Spleen (tissue), 11 donors: ENCODE results near the gene PER1. TPM values are rescaled to one million over a fixed set of nuclear protein-coding genes. Genes with fewer than 3 reads are reported as not detected.

ENCODE experiments used
- DNase-seq: peaks from one replicate; pipeline ENCODE4 v3.0.0-alpha.2; 2020
- H3K27ac ChIP-seq, 8 donors: fragments of 200-600 bp; sonication (generic) in 7 of 8; 1 replicate in 4 of 8; 2 replicates in 4 of 8; pipeline versions ENCODE4 v1.5.0 to v1.8.0; 2016 to 2021; ENCODE audit warnings: inconsistent platforms in 4 of 8, mild to moderate bottlenecking in 4 of 8, moderate library complexity in 1 of 8
- H3K27me3 ChIP-seq, 7 donors: fragments of 200-600 bp; sonication (generic) in 6 of 7; replicated peaks in 1 of 7; 1 replicate in 4 of 7; 2 replicates in 3 of 7; pipeline versions ENCODE4 v1.5.0 to v1.8.0; 2016 to 2021; ENCODE audit warnings: inconsistent platforms in 3 of 7, mild to moderate bottlenecking in 1 of 7
- H3K36me3 ChIP-seq, 6 donors: fragments of 200-600 bp; sonication (generic) in 5 of 6; 1 replicate in 4 of 6; 2 replicates in 2 of 6; pipeline versions ENCODE4 v1.5.0 to v1.8.0; 2016 to 2021; ENCODE audit warnings: inconsistent platforms in 2 of 6
- H3K4me1 ChIP-seq, 6 donors: fragments of 200-600 bp; sonication (generic) in 5 of 6; 1 replicate in 3 of 6; 2 replicates in 3 of 6; pipeline versions ENCODE4 v1.5.0 to v1.8.0; 2016 to 2021; ENCODE audit warnings: inconsistent platforms in 3 of 6
- H3K4me3 ChIP-seq, 8 donors: fragments of 200-600 bp; sonication (generic) in 7 of 8; 1 replicate in 4 of 8; 2 replicates in 4 of 8; pipeline versions ENCODE4 v1.5.0 to v1.8.0; 2016 to 2021; ENCODE audit warnings: inconsistent platforms in 4 of 8, mild to moderate bottlenecking in 4 of 8, moderate library complexity in 2 of 8
- H3K9me3 ChIP-seq, 8 donors: fragments of 200-600 bp; sonication (generic) in 7 of 8; 1 replicate in 4 of 8; 2 replicates in 4 of 8; pipeline versions ENCODE4 v1.5.0 to v1.8.0; 2016 to 2021; ENCODE audit warnings: inconsistent platforms in 4 of 8
- CTCF ChIP-seq, 11 experiments: fragments of 200-600 bp in 7 of 11; fragments of 450-650 bp in 4 of 11; sonication (generic) in 4 of 11; IDR thresholded peaks in 8 of 11; conservative IDR thresholded peaks in 3 of 11; 1 replicate in 7 of 11; 2 replicates in 4 of 11; pipeline versions ENCODE4 v1.4.0 to v1.8.0; 2016 to 2021; ENCODE audit warnings: antibody characterized with exemption in 11 of 11, inconsistent platforms in 4 of 11, mild to moderate bottlenecking in 1 of 11
- POLR2A ChIP-seq, 3 donors: fragments of 450-650 bp; IDR thresholded peaks; one replicate each; pipeline ENCODE4 v1.5.1; 2017; ENCODE audit warnings: antibody characterized with exemption in 3 of 3, mild to moderate bottlenecking in 1 of 3
- POLR2AphosphoS5 ChIP-seq, 3 donors: sonication (generic); formaldehyde crosslinking; IDR thresholded peaks; one replicate each; pipeline ENCODE4 v1.5.1; 2017; ENCODE audit warnings: antibody characterized with exemption in 3 of 3
- WGBS, 5 donors: extraction: QIAGEN DNeasy Blood & Tissue Kit in 3 of 5; methylation state at CpG; one replicate each; pipeline versions ENCODE4 v1.1.5 to v1.1.7; 2013 to 2018; 5-methylcytosine and 5-hydroxymethylcytosine counted together
- intact Hi-C: fragments of 100-400 bp; cut with DNase I; formaldehyde crosslinking; loops from one replicate; pipeline ENCODE4 v1.15.0; 2023; ENCODE audit warnings: low total_unique reads
- polyA plus RNA-seq, 3 donors: library from polyadenylated mRNA; stranded (reverse); fragments of 200-250 nt; gene quantifications; one replicate each; pipeline ENCODE4 v1.2.1, GENCODE V29; 2013
- total RNA-seq, 7 donors: library from RNA; depleted of rRNA in 3 of 7; stranded (reverse); fragments of >200 nt in 3 of 7; fragmentation: NEBNext Ultra II Directional in 4 of 7; extraction: Animal tissue kit (Norgen Biotek cat#: 25700) in 4 of 7; gene quantifications; one replicate each; pipeline versions ENCODE4 v1.1.0 to v1.2.1, GENCODE V29; 2016 to 2021
- donor health status: healthy with polysubstance abuse.
- donor health status: DM: no; HTN: no; CAD: no; lungs with moderate emphysema.
- donor health status: DM: no; HTN: no; CAD: no.
- donor health status: Bipolar disorder and iron deficiency.
- donor health status: healthy.
- donor health status: DM: no; HTN: no; CAD: no.
- donor health status: DM: yes; HTN: yes; CAD: no.

The PER1 gene
- total and polyA plus RNA-seq, 10 donors = 12.6 to 213 (median 73.5) TPM

GRCh38 chr17:8187517-8188262 lies 35.5 kb upstream of the PER1 start:
- Histone ChIP-seq H3K27ac (peak overlapping the region; percentile 95 to 97 (median 96)), H3K4me3 (peak overlapping the region; percentile 71 to 87 (median 78)), H3K27me3 (no peaks in the 10 kb centered on the region), H3K36me3 (no peaks in the 10 kb centered on the region), H3K9me3 (no peaks in the 10 kb centered on the region), H3K4me1 (peaks cover 23 to 79% (median 59%) of the 10 kb centered on the region in 6 donors)
- TF ChIP-seq POLR2A (IDR thresholded peaks at IDR 0.05) (peak in 1 of 3 donors; percentile 16), CTCF (IDR thresholded peaks at IDR 0.05 in 8 of 11, conservative IDR thresholded peaks at IDR 0.05 in 3 of 11) (peak in 1 of 11 experiments; percentile 18), POLR2AphosphoS5 (IDR thresholded peaks at IDR 0.05) (peak in 1 of 3 donors; percentile 69)
- WGBS, 5 donors = 0 to 1% (median 1%) methylated on average over 25 of the region's 25 CpGs
- intact Hi-C loops = no loop called here
- DNase-seq = peak; percentile 88

- H3K4me1 ChIP-seq = peaks cover 23 to 74% (median 54%) of the 10 kb centered on the region in 6 donors
- intact Hi-C loops = no loop called here
- peak in 1 of 3 donors; percentile 6 for TF ChIP-seq POLR2A (IDR thresholded peaks at IDR 0.05)
- peak in 1 of 3 donors; percentile 58 for TF ChIP-seq POLR2AphosphoS5 (IDR thresholded peaks at IDR 0.05)
- peak in 9 of 11 experiments; percentile 12 to 58 (median 28) for TF ChIP-seq CTCF (IDR thresholded peaks at IDR 0.05 in 8 of 11, conservative IDR thresholded peaks at IDR 0.05 in 3 of 11)
- H3K27ac ChIP-seq = peak overlapping the region; percentile 95 to 97 (median 96)
- peak overlapping the region; percentile 50 to 87 (median 78) for H3K4me3 ChIP-seq
- H3K27me3 ChIP-seq = no peaks in the 10 kb centered on the region
- H3K36me3 ChIP-seq = no peaks in the 10 kb centered on the region
- 0 to 1% (median 0%) methylated on average over 30 to 32 of the region's 32 CpGs for WGBS, 5 donors
- peak; percentile 95 for DNase-seq
- no peaks in the 10 kb centered on the region for H3K9me3 ChIP-seq
Measured at GRCh38 chr17:8186787-8187516, 34.7 kb upstream of the PER1 start.

- no peak for DNase-seq
- no peaks in the 10 kb centered on the region for H3K36me3 ChIP-seq
- no peaks in the 10 kb centered on the region for H3K27me3 ChIP-seq
- no peaks in the 10 kb centered on the region for H3K9me3 ChIP-seq
- WGBS, 5 donors = 0 to 1% (median 0%) methylated on average over 8 to 23 of the region's 23 CpGs
- H3K4me3 ChIP-seq = peak overlapping the region; percentile 50 to 87 (median 78)
- H3K4me1 ChIP-seq = peaks cover 21 to 74% (median 52%) of the 10 kb centered on the region in 6 donors
- intact Hi-C loops = no loop called here
- peak overlapping the region; percentile 95 to 97 (median 96) for H3K27ac ChIP-seq
- TF ChIP-seq CTCF (IDR thresholded peaks at IDR 0.05 in 8 of 11, conservative IDR thresholded peaks at IDR 0.05 in 3 of 11) (peak in 1 of 11 experiments; percentile 37), POLR2AphosphoS5 (IDR thresholded peaks at IDR 0.05) (no peak)
Measured at GRCh38 chr17:8186446-8186786, 34.2 kb upstream of the PER1 start.
